Neural cell (in vitro differentiated cells): Measurements from ENCODE around the gene DST.

Experiments
- EP300 ChIP-seq: fragments of 450-650 bp; conservative IDR thresholded peaks from 2 replicates; pipeline ENCODE4 v1.6.1; 2014; ENCODE audit warnings: antibody characterized with exemption, mild to moderate bottlenecking, moderate library complexity; ENCODE audit not compliant: poor library complexity, severe bottlenecking
- EZH2 ChIP-seq: fragments of 200-600, 300-800 bp; shearing (Covaris generic), sonication (generic); IDR thresholded peaks from 2 replicates; pipeline ENCODE4 v1.6.1; 2014; ENCODE audit warnings: antibody characterized with exemption, low read length, borderline replicate concordance, mild to moderate bottlenecking; ENCODE audit not compliant: insufficient read depth, poor library complexity, severe bottlenecking
- SMC3 ChIP-seq: fragments of 450-650 bp; conservative IDR thresholded peaks from 2 replicates; pipeline ENCODE4 v1.6.1; 2014; ENCODE audit warnings: antibody characterized with exemption, mild to moderate bottlenecking, moderate library complexity; ENCODE audit not compliant: poor library complexity
- TAF1 ChIP-seq: IDR thresholded peaks from 2 replicates; pipeline ENCODE4 v1.6.1; 2012; ENCODE audit warnings: low read depth
- TF ChIP-seq, protein P1 (sequence below): fragments of 450-650 bp; IDR thresholded peaks from 2 replicates; pipeline ENCODE4 v1.5.1; 2014; ENCODE audit warnings: antibody characterized with exemption, mild to moderate bottlenecking, moderate library complexity; ENCODE audit not compliant: poor library complexity, severe bottlenecking
- TF ChIP-seq, protein P2 (sequence below): IDR thresholded peaks from 2 replicates; pipeline ENCODE4 v1.6.1; 2012; ENCODE audit warnings: borderline replicate concordance

DNA sequence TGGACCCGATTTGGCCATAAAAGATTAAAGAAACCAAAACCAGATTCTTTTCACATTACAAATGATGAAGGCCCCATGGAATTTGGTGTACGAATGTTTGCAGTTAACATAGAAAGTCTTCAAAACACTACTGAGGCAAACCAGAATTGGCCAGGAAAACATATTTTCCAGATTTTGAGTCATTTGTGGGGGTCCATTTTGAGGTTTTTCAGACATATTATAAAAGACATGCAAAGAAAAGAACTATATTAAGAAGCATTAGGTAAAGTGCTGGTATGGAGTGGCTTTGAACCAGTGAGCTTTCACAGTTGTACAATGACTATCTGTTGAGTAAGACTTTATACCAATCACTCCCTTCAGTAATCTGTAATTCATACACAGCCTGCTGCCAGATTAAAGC is 226.4 kb downstream of the DST start:
- TF ChIP-seq SMC3 (no peak), EZH2 (no peak), EP300 (no peak), TAF1 (no peak)
- TF ChIP-seq, protein P1, sequence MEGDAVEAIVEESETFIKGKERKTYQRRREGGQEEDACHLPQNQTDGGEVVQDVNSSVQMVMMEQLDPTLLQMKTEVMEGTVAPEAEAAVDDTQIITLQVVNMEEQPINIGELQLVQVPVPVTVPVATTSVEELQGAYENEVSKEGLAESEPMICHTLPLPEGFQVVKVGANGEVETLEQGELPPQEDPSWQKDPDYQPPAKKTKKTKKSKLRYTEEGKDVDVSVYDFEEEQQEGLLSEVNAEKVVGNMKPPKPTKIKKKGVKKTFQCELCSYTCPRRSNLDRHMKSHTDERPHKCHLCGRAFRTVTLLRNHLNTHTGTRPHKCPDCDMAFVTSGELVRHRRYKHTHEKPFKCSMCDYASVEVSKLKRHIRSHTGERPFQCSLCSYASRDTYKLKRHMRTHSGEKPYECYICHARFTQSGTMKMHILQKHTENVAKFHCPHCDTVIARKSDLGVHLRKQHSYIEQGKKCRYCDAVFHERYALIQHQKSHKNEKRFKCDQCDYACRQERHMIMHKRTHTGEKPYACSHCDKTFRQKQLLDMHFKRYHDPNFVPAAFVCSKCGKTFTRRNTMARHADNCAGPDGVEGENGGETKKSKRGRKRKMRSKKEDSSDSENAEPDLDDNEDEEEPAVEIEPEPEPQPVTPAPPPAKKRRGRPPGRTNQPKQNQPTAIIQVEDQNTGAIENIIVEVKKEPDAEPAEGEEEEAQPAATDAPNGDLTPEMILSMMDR, result no peak
- TF ChIP-seq, protein P2, sequence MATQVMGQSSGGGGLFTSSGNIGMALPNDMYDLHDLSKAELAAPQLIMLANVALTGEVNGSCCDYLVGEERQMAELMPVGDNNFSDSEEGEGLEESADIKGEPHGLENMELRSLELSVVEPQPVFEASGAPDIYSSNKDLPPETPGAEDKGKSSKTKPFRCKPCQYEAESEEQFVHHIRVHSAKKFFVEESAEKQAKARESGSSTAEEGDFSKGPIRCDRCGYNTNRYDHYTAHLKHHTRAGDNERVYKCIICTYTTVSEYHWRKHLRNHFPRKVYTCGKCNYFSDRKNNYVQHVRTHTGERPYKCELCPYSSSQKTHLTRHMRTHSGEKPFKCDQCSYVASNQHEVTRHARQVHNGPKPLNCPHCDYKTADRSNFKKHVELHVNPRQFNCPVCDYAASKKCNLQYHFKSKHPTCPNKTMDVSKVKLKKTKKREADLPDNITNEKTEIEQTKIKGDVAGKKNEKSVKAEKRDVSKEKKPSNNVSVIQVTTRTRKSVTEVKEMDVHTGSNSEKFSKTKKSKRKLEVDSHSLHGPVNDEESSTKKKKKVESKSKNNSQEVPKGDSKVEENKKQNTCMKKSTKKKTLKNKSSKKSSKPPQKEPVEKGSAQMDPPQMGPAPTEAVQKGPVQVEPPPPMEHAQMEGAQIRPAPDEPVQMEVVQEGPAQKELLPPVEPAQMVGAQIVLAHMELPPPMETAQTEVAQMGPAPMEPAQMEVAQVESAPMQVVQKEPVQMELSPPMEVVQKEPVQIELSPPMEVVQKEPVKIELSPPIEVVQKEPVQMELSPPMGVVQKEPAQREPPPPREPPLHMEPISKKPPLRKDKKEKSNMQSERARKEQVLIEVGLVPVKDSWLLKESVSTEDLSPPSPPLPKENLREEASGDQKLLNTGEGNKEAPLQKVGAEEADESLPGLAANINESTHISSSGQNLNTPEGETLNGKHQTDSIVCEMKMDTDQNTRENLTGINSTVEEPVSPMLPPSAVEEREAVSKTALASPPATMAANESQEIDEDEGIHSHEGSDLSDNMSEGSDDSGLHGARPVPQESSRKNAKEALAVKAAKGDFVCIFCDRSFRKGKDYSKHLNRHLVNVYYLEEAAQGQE, result no peak
